Activated T-helper 1 cell treated with anti-CD3 and anti-CD28 coated beads, Interleukin-2, amount 50 U/mL, for 16 hours (primary cell): ENCODE results near the gene CS.
A peak's percentile ranks its signal among the peaks of the same experiment; 100 is the strongest.
"Not testable (repeated sequence)": the region's sequence is repeated elsewhere in the genome, so short reads cannot be mapped to it uniquely, and the experiment has no call there.

ENCODE experiments used
- DNase-seq, 2 donors: peaks; one replicate each; pipeline ENCODE4 v3.0.0-alpha.2; 2020; ENCODE audit warnings: low read depth in 1 of 2, low spot score in 1 of 2

The CS gene

DNA sequence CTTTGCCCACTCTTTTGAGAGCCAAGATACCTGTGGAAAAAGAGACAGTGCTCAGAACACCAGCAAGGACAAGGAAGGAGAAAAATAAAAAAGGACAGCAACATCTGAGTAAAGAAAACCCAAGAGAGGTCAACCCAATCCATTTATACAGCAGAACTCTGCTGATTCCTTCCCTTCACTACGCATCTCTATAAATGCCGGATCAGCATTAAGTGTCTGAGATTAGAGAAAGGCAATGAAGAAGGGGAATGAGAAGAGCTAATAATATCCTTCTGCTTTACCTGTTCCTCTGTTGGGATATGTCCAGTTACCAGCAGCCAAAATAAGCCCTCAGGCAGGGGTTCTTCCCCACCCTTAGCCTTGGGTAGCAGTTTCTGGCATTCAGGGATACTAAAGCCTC is 17.6 kb downstream of the CS start:
- DNase-seq = no peak

DNA sequence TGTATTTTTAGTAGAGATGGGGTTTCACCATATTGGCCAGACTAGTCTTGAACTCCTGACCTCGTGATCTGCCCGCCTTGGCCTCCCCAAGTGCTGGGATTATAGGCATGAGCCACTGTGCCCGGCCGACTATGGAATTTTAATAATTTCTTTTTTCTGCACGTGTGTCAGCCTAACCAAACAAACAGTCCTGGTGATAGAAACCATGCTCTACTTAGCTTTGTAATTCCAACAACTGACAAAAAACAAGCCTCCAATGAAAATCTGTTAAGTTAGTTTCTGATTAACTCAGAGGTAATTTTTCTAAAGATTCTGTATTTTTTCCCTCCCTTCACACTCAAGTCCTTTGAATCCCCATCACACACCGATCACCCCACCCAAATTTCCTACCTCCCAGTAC is 18.1 kb downstream of the CS start:
- no peak for DNase-seq

GRCh38 chr12:56280849-56281248 is 19.3 kb downstream of the CS start:
- no peak for DNase-seq

DNA sequence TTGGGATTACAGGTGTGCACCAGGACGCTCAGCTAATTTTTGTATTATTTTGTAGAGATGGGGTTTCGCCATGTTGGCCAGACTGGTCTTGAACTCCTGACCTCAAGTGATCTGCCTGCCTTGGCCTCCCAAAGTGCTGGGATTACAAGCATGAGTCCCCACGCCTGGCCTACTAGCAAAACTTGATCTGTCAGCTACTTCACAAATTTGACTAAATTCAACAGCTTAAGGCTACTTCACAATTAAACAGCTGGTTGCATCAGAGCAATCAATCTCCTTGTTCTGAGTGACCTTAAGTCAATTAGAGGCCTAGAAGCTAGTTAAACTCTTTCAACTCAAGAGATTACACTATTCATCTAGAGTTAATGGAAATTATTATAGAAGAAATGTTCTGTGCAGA is 21.2 kb downstream of the CS start:
- no peak for DNase-seq

- no peak for DNase-seq
Measured at GRCh38 chr12:56274299-56274698, 25.8 kb downstream of the CS start.

GRCh38 chr12:56272468-56272867 is 27.7 kb downstream of the CS start:
- not testable (repeated sequence) for DNase-seq

GRCh38 chr12:56271031-56271430 is 29.1 kb downstream of the CS start:
- no peak for DNase-seq

DNA sequence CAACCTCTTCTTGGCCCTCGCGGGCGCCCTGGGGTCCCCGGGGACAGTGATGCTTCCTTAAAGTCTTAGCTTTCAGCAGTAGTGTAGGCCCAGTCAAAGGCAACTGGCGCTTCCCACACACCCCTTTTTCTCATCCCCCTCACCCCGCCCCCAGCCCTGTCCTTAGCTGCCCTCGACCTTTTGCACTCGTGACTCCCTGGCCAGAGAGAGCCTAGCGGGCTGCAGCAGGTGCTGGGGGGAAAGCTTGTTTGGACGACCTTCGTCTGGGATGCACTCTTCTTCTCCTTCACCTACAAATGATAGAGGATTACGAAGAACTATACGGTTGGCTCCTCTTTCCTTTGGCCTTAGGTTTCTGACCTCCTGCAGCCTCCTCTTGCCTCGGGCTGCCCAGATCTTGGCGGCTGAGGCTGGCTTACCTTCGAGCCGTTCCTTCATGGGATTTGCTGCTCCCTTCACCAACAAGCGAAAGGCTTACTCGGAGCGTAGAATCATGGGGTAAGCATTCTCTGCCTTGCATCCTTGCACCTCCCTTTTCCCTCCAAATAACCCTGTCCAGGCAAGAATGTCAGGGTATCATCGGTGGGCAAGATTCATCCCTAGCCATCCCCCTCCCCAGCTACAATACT is 32.6 kb downstream of the CS start:
- no peak for DNase-seq

- DNase-seq = peak; percentile 79 to 80
Measured at GRCh38 chr12:56266693-56267442, 33.3 kb downstream of the CS start, which contains the start of gene COQ10A. Gene COQ10A (plus strand): TSS chr12:56266942. CDS start chr12:56267119, 177 bp downstream.

GRCh38 chr12:56266068-56266692 is 34.0 kb downstream of the CS start:
- DNase-seq = not testable (repeated sequence)

GRCh38 chr12:56262955-56263354 is 37.2 kb downstream of the CS start:
- DNase-seq = not testable (repeated sequence)

DNA sequence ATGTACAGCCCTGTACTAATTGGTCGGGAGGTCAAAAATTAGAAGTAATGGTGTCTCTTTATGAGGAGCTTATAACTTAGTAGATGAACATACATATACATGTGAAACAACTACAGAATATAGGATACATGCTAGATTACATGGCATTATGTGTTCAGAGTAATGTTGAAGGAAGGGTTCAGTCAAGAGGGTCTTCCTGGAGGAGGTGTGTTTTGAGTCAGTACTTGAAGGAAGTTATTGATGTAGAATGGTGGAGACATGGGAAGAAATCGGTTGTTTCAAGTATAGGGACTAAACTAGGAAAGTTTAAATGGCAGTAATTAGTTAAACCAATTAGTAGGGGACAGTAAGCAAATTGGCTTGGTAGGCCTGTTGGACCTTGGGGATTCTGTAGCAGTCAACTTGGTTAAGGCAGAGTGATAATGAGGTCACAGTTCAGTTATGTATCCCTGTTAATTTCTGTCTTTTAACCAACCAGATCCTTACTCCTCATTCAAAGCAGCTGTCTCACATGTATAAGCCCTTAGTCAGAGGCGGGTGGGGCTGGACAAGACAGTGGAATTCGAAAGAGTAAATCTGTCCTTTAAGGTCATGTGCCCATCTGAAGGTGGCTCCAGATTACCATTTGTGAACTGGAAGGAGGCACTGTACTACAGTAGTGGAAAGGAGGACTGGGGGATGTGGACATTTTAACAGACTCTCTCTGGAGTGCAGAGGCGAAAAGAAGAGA is 38.5 kb downstream of the CS start:
- DNase-seq = no peak

- DNase-seq = no peak
Measured at GRCh38 chr12:56260921-56261320, 39.2 kb downstream of the CS start.

- DNase-seq = no peak
Measured at GRCh38 chr12:56260380-56260779, 39.8 kb downstream of the CS start.

- DNase-seq = no peak
Measured at GRCh38 chr12:56258820-56259183, 41.3 kb downstream of the CS start.

DNA sequence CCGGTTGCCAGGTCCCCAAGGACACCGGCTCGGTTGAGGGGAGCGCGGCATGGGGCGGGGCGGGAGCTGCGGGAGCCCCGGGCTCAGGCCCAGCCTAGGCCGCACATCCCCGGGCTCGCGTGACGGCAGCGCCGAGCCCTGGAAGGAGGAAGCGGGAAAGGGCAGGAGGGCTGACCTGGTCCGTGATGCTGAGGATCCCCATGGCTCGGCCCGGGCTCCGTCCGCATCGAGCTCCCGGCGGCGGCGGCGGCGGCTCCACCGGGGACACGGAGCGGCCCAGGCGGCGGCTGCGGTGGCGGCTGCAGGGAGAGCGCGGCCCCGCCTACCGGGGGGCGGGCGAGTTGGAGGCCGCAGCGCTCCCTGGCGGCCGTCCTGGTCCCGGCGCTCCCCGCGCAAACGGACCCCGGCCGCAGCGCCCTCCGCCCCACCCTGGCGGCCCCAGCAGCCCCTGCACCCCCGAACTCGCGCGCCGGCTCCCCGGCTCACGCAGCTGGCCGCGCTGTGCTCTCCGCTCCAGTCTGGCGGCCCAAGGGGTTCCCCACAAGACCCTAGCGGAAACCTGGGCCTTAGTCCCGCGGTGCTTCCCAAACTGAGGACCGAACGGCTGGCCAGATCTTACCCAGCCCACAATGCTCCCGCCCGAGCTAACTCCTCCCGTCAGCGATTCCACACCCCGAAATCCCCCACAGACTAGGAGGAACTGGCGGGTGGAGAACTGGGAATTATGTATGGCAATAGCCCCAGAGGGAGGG is 41.9 kb downstream of the CS start, which contains the start of gene ANKRD52:
TSS of gene ANKRD52 (minus strand) at position 317 of the 752 bp plus-strand sequence. CDS start at position 202, 115 bp downstream.
- peak; percentile 45 to 73 for DNase-seq

GRCh38 chr12:56257491-56258067 is 42.6 kb downstream of the CS start:
- no peak for DNase-seq

- no peak for DNase-seq
Measured at GRCh38 chr12:56257071-56257470, 43.1 kb downstream of the CS start.

DNA sequence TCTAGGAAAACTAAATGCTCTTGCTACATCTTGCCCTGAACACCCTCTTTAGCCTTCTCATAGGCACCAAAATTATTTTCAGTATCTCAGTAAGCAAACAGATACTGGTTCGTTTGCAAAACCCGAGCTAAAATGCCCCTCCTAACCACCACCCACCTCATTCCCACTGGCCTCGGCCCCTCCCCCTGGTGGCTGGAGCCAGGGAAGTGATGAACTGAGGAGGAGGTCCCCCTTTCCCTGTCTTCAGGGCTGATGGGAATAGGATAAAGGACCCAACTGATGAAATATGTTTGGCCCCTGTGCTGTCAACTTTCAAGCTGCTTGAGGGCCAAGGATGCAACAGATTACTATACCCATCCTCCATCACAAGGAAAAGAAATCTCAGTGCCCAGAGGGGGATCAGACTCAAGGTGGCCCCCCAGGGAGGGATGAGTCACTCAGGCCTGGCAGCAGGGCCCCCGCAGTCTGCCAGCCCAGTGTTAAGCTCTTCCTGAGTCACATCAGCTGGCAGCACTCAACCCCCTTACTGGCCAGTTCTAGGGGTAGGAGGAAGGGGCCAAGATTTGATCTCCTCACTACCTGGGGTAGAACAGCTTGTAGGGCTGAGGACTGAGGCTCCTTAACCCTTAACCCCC is 43.7 kb downstream of the CS start:
- DNase-seq = no peak

DNA sequence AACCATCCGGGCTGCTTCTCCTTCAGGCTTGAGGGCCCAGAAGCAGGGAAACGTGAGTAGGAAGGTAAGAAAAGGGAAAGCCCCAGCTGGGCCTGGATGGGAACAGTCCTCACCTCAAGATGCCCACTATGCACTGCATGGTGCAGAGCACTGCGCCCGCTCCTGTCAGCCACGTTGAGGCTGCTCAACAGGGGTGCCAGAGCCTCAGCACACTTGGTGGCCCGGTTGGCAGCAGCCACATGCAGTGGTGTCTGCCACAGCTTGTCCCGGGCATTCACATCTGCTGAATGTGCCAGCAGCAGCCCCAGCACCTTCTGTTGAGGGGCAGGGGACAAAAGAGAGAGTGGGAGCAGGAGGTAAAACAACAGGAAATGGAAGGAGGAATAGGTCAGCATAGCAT is 44.5 kb downstream of the CS start:
- no peak for DNase-seq
